Testis (tissue), 3 donors: ENCODE measurements around the gene ST3GAL5. TPM values are rescaled to one million over a fixed set of nuclear protein-coding genes. Genes with fewer than 3 reads are reported as not detected.

Source experiments
- DNase-seq: peaks from one replicate; pipeline ENCODE4 v3.0.0-alpha.2; 2019
- H3K27ac ChIP-seq, 2 donors: fragments of 200-600 bp; sonication (generic); one replicate each; pipeline ENCODE4 v1.5.1; 2019
- H3K27me3 ChIP-seq: fragments of 200-600 bp; sonication (generic); one replicate; pipeline ENCODE4 v1.5.1; 2019
- H3K36me3 ChIP-seq: fragments of 200-600 bp; sonication (generic); one replicate; pipeline ENCODE4 v1.5.1; 2017; ENCODE audit warnings: low read depth; ENCODE audit errors: missing control alignments
- H3K4me1 ChIP-seq: fragments of 200-600 bp; sonication (generic); one replicate; pipeline ENCODE4 v1.5.1; 2019
- H3K4me3 ChIP-seq, 2 donors: fragments of 200-600 bp; sonication (generic); one replicate each; pipeline ENCODE4 v1.5.1; 2017 to 2019
- H3K9me3 ChIP-seq: fragments of 200-600 bp; sonication (generic); one replicate; pipeline ENCODE4 v1.5.1; 2017
- POLR2A ChIP-seq: fragments of 450-650 bp; IDR thresholded peaks from one replicate; pipeline ENCODE4 v1.6.1; 2017; ENCODE audit warnings: antibody characterized with exemption, mild to moderate bottlenecking, moderate library complexity
- WGBS, 2 donors: methylation state at CpG; one replicate each; pipeline ENCODE4 v1.1.5; 2018; 5-methylcytosine and 5-hydroxymethylcytosine counted together
- intact Hi-C: fragments of 100-400 bp; cut with DNase I; formaldehyde crosslinking; loops from one replicate; pipeline ENCODE4 v1.15.1; 2023; ENCODE audit warnings: low total_unique reads
- polyA plus RNA-seq: library from polyadenylated mRNA; stranded (reverse); fragments of 350-450 nt; fragmentation: Illumina TruSeq; extraction: RNeasy Lipid Tissue Mini Kit (QIAGEN cat#74804); gene quantifications from one replicate; pipeline ENCODE4 v1.2.3, GENCODE V29; 2014; ENCODE audit warnings: low read depth, low replicate concordance; ENCODE audit not compliant: insufficient read depth
- total RNA-seq, 2 donors: library from RNA; depleted of rRNA; stranded (reverse); fragments of >200 nt; gene quantifications; one replicate each; pipeline ENCODE4 v1.2.3, GENCODE V29; 2016
- TF ChIP-seq, protein P1 (sequence below), 3 experiments: fragments of 450-650 bp in 2 of 3; fragments of 200-600 bp in 1 of 3; sonication (generic) in 1 of 3; IDR thresholded peaks; one replicate each; pipeline ENCODE4 v1.5.1; 2016 to 2019; ENCODE audit warnings: antibody characterized with exemption in 3 of 3, mild to moderate bottlenecking in 2 of 3, moderate library complexity in 1 of 3

Gene ST3GAL5
- total and polyA plus RNA-seq, 3 donors from 2014 or later = 38.3 to 60.0 (median 48.2) TPM

DNA sequence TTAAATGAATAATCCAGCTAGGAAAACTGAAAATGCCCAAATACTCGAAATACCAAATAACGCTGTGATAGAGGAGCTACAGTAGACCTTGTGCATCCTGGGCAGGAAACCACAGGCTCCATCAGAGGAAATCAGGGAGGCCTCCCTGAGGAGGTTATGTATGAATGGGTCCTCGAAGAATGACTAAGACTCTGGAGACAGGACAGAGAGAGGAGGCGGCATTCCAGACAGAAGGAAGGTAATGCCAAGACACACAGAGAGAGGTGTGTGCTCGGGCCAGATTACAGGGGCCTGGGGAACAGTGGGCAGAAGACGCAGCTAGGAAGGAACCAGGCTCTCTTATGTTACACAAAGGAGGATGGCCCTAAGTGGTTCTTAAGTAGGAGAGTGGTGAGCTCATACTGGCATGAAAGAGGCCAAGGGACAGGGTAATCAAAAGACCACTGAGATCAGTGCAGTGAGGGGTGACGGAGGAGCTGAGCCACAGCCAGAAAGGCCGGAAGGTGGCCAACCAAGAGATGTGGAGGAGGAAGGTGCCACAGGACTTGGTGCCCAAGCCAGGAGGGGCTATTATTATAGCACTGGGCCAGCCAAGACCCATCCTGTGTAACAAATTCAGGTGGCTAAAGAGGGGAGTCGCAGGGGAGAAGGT is 9.9 kb downstream of the ST3GAL5 start:
- Histone ChIP-seq H3K4me1 (peaks cover 16% of the 10 kb centered on the region), H3K9me3 (no peaks in the 10 kb centered on the region), H3K27me3 (no peaks in the 10 kb centered on the region), H3K4me3 (no peak overlapping the region), H3K36me3 (no peaks in the 10 kb centered on the region), H3K27ac (no peak overlapping the region)
- DNase-seq = no peak
- intact Hi-C loops = no loop called here
- no peak for TF ChIP-seq POLR2A
- TF ChIP-seq, protein P1, sequence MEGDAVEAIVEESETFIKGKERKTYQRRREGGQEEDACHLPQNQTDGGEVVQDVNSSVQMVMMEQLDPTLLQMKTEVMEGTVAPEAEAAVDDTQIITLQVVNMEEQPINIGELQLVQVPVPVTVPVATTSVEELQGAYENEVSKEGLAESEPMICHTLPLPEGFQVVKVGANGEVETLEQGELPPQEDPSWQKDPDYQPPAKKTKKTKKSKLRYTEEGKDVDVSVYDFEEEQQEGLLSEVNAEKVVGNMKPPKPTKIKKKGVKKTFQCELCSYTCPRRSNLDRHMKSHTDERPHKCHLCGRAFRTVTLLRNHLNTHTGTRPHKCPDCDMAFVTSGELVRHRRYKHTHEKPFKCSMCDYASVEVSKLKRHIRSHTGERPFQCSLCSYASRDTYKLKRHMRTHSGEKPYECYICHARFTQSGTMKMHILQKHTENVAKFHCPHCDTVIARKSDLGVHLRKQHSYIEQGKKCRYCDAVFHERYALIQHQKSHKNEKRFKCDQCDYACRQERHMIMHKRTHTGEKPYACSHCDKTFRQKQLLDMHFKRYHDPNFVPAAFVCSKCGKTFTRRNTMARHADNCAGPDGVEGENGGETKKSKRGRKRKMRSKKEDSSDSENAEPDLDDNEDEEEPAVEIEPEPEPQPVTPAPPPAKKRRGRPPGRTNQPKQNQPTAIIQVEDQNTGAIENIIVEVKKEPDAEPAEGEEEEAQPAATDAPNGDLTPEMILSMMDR (IDR thresholded peaks at IDR 0.05) = no peak
- 77 to 89% methylated on average over 9 of the region's 9 CpGs for WGBS, 2 donors

DNA sequence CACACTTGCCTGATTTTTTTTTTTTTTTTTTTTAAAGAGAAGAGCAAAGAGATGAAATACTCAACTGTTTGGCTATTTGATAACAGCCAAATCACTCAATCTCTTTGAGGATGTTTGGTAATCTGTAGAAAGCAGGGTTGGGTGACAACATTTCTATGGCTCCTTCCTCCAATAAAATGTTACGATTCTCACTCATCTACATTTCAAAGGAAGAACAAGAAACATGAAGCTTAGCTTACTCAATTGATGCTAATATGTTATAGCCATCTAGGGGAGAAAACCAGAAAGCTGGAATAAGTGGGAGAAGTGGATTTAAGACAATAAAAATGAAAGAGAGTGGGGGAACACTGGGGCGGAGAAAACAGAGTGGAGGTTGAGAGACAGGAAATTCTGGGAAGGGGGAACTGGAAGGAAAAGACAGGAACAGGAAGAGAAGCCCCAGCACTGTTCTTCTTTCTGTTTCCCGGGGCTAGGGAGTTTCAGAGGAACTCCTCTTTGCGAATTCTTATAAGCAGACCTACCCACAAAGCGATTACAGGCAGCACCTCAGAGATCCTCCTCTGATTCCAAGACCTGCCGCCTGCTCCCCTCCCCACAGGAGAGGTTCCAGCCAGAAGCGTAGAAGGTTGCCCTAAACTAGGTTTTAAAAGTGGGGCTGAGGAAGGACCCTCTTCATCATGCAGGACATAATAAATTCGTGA is 13.3 kb downstream of the ST3GAL5 start:
- Histone ChIP-seq H3K36me3 (no peaks in the 10 kb centered on the region), H3K4me1 (peaks cover 16% of the 10 kb centered on the region), H3K9me3 (no peaks in the 10 kb centered on the region), H3K27ac (peak overlapping the region in 1 of 2 donors; percentile 50), H3K4me3 (no peak overlapping the region), H3K27me3 (no peaks in the 10 kb centered on the region)
- 75 to 77% methylated on average over 8 of the region's 8 CpGs for WGBS, 2 donors
- intact Hi-C loops = no loop called here
- DNase-seq = no peak
- TF ChIP-seq, protein P1 (IDR thresholded peaks at IDR 0.05) = no peak
- TF ChIP-seq POLR2A = no peak

DNA sequence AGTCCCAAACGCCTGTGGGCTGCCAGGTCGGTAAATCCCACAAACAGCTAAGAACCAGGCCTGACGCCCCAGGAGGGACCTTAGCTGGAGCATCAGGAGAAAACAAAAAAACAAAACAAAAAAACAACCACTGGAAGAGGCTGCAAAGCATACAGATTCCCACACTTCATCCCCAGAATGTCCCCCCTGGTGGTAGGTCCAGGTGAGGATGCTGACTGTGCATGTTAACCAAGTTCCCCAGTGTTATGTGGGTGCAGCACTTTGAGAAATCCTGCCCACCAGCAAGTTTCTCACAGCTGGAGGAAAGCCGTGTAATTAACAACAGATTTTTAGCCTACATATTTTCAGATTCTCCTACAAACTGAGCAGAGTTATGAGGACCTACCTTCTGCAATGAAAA is 15.1 kb downstream of the ST3GAL5 start:
- Histone ChIP-seq H3K4me3 (no peak overlapping the region), H3K36me3 (no peaks in the 10 kb centered on the region), H3K4me1 (peaks cover 13% of the 10 kb centered on the region), H3K27me3 (no peaks in the 10 kb centered on the region), H3K9me3 (no peaks in the 10 kb centered on the region), H3K27ac (no peak overlapping the region)
- intact Hi-C loops = no loop called here
- TF ChIP-seq, protein P1 (IDR thresholded peaks at IDR 0.05) = peak in 1 of 3 experiments; percentile 10
- TF ChIP-seq POLR2A = no peak
- WGBS, 2 donors = 85 to 93% methylated on average over 4 of the region's 4 CpGs
- no peak for DNase-seq

DNA sequence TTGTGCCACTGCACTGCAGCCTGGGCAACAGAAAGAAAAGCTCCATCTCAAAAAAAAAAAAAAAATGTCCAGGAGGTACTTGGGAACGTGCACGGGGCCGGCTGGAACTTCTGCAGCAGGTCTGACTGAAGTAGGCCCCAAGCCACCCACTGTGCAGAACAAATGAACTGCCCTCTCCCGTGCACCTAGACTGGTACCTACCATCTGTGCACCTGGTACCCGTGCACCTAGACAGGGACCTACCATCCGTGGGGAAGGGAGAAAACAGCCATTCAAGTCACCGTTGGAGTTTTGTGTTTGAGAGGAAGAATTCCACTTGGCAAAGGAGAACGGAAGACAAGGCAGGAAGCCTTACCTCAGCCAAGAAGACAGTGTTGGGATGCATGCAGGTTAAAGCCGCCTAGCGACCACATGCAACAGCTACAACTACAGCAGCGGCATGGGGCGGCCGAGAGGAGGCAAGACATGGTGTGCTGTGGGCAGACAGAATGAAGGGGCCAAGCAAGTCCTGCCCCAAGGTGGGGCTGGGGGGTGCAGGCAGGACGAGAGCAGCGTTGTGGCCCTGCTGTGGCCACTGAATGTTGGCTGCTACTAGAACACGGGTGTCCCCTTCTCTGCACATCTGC is 16.1 kb downstream of the ST3GAL5 start:
- TF ChIP-seq POLR2A = no peak
- TF ChIP-seq, protein P1 (IDR thresholded peaks at IDR 0.05) = no peak
- H3K36me3 ChIP-seq = no peaks in the 10 kb centered on the region
- intact Hi-C loops = no loop called here
- no peaks in the 10 kb centered on the region for H3K27me3 ChIP-seq
- WGBS, 2 donors = 87 to 89% methylated on average over 16 of the region's 16 CpGs
- H3K9me3 ChIP-seq = no peaks in the 10 kb centered on the region
- DNase-seq = no peak
- H3K4me1 ChIP-seq = peaks cover 12% of the 10 kb centered on the region
- no peak overlapping the region for H3K4me3 ChIP-seq
- H3K27ac ChIP-seq = no peak overlapping the region
